ENCODE measurements around the gene SCFD2. TPM values are rescaled to one million over a fixed set of nuclear protein-coding genes. Genes with fewer than 3 reads are reported as not detected.

SCFD2 gene
- total and polyA plus RNA-seq, 7 donors, result 5.8 to 13.3 (median 11.2) TPM

DNA sequence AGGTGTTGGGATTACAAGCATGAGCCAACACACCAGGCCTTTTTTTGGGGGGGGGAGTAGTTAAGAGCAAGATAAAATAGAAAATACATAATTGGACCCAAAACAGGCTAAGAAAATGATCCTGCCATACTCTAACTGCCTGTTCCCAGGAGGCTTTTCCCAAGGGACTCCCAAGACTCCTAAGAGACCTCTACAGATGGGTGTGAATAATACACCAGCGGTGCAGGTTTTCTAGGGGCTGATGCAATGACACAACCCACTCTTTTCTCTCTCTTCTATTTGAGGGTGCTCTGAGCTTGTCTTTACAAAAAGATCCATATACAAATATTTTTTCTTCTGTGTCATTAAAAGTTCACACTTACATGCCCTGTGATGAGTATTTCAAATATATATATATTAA is 386.8 kb downstream of the SCFD2 start:
- ATAC-seq (no peak), DNase-seq (no peak)
- H3K36me3 ChIP-seq (ENCODE audit: insufficient read depth in 1 of 2, low read depth in 1 of 2), result no peaks in the 10 kb centered on the region
- H3K4me3 ChIP-seq, result no peak overlapping the region
- no peaks in the 10 kb centered on the region for H3K27me3 ChIP-seq (ENCODE audit: insufficient read depth in 3 of 3, low read length in 2 of 3)
- WGBS, 3 donors, result 90 to 100% (median 95%) methylated on average over 1 of the region's 1 CpG
- no peaks in the 10 kb centered on the region for H3K9me3 ChIP-seq
- H3K27ac ChIP-seq, result no peak overlapping the region
- H3K4me1 ChIP-seq, result no peaks in the 10 kb centered on the region
- intact Hi-C loops (cut with DNase I), result no loop called here
- TF ChIP-seq, protein P1, sequence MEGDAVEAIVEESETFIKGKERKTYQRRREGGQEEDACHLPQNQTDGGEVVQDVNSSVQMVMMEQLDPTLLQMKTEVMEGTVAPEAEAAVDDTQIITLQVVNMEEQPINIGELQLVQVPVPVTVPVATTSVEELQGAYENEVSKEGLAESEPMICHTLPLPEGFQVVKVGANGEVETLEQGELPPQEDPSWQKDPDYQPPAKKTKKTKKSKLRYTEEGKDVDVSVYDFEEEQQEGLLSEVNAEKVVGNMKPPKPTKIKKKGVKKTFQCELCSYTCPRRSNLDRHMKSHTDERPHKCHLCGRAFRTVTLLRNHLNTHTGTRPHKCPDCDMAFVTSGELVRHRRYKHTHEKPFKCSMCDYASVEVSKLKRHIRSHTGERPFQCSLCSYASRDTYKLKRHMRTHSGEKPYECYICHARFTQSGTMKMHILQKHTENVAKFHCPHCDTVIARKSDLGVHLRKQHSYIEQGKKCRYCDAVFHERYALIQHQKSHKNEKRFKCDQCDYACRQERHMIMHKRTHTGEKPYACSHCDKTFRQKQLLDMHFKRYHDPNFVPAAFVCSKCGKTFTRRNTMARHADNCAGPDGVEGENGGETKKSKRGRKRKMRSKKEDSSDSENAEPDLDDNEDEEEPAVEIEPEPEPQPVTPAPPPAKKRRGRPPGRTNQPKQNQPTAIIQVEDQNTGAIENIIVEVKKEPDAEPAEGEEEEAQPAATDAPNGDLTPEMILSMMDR (IDR thresholded peaks at IDR 0.05), result no peak

DNA sequence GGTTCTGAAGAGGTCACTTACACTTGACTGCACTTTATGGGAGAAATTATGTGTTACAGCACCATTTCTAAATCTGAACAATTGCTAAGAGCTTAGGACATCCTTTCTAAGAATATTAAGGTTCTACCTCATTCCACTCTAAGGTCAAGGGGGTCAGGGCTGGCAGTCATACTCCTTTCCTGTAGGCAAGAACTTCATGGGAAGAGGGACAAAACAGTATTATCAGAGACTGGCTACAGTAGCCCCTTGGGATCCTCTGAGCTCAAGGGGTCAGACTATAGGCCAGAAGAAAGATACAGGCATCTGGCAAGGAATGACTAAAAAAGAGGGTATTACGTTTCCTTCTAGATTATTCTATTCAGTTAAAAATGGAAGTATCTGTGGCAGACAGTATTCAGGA is 388.6 kb downstream of the SCFD2 start:
- ATAC-seq (no peak), DNase-seq (no peak)
- Histone ChIP-seq H3K27me3 (ENCODE audit: insufficient read depth in 3 of 3, low read length in 2 of 3) (no peaks in the 10 kb centered on the region), H3K36me3 (ENCODE audit: insufficient read depth in 1 of 2, low read depth in 1 of 2) (no peaks in the 10 kb centered on the region), H3K9me3 (no peaks in the 10 kb centered on the region), H3K4me1 (no peaks in the 10 kb centered on the region), H3K27ac (no peak overlapping the region), H3K4me3 (no peak overlapping the region)
- 81 to 88% (median 82%) methylated on average over 1 of the region's 1 CpG for WGBS, 3 donors
- TF ChIP-seq, protein P1 (IDR thresholded peaks at IDR 0.05), result no peak
- intact Hi-C loops (cut with DNase I), result no loop called here

DNA sequence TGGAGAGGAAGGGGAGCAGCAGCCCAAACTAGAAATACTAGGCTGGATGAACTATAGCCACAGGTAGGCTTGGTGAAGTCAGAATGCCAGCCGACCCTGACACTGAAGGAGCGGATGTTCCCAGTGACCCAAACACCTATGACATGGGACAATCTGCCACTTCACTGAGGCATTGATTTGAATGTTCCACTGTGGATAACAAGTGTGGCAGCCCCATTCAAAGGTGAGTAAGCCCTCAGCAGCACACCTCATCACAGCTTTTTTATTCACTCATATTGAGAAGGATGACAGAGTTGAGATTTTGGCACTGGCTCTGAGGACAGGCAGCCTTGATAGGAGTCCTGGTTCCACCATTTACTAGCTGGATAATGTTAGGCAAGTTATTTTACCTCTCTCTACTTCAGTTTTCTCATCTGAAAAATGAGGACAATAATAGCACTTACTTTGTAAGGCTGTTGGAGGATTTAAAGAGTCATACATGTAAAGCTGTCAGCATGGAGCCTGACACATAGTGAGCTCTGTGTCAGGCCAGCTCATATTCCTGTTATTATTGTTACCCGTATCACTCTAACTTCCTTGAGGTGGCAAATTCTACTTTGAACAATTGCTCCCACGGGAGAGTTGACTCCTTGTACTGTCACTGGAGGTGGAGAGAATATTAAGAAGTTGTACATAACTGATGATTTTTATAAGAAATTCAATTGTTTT is 389.2 kb downstream of the SCFD2 start:
- Histone ChIP-seq H3K9me3 (no peaks in the 10 kb centered on the region), H3K4me1 (no peaks in the 10 kb centered on the region), H3K27me3 (ENCODE audit: insufficient read depth in 3 of 3, low read length in 2 of 3) (no peaks in the 10 kb centered on the region), H3K27ac (no peak overlapping the region), H3K36me3 (ENCODE audit: insufficient read depth in 1 of 2, low read depth in 1 of 2) (no peaks in the 10 kb centered on the region), H3K4me3 (no peak overlapping the region)
- DNase-seq (no peak), ATAC-seq (no peak)
- WGBS, 3 donors, result 71 to 86% (median 75%) methylated on average over 4 of the region's 4 CpGs
- intact Hi-C loops (cut with DNase I), result no loop called here
- TF ChIP-seq, protein P1 (IDR thresholded peaks at IDR 0.05), result no peak

DNA sequence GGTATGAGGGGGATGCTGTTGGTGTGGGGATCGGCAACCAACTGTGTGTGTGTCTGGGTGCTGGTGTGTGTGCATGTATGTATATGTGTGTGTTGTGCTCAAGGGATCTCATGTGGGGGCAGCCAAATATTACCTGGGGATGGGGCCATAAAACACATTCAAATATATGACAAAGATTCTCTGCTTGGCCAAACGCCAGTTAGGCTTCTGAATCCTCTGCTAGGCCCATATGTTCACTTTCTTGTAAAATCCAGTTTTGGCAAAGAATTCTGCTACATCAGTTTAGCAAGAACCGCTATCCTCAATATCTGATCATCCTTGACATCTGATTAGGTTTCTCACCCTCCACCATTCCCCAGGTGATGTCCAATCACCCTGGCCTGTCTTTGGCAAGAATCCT is 397.2 kb downstream of the SCFD2 start:
- intact Hi-C loops (cut with DNase I), result no loop called here
- TF ChIP-seq, protein P1 (IDR thresholded peaks at IDR 0.05), result no peak
- WGBS, 3 donors, result 92 to 95% (median 94%) methylated on average over 3 of the region's 3 CpGs

DNA sequence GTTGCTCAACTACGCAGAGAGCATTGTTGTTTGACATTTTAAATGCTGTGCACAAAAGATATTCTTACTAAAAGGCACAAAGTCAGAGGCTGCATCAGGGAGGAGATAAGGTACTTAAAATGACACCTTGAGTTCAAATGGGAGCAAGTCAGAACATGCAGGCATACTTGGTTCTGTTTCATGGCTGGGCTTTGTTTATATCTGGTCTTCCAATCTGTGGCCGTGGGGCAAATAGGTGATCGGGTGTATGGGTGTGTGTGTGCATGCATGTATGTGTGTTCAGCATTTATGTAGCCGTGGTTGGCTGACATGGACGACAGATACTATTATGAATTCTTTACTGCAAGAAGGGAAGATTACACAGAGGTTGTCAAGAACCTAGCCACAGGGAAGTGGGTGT is 397.6 kb downstream of the SCFD2 start:
- Histone ChIP-seq H3K36me3 (ENCODE audit: insufficient read depth in 1 of 2, low read depth in 1 of 2) (no peaks in the 10 kb centered on the region), H3K9me3 (no peaks in the 10 kb centered on the region), H3K4me1 (no peaks in the 10 kb centered on the region), H3K4me3 (no peak overlapping the region), H3K27me3 (ENCODE audit: insufficient read depth in 3 of 3, low read length in 2 of 3) (no peaks in the 10 kb centered on the region), H3K27ac (no peak overlapping the region)
- TF ChIP-seq, protein P1 (IDR thresholded peaks at IDR 0.05), result no peak
- intact Hi-C loops (cut with DNase I), result no loop called here
- DNase-seq, result no peak
- no peak for ATAC-seq
- 85 to 99% (median 96%) methylated on average over 5 of the region's 5 CpGs for WGBS, 3 donors

More for the DNA sequence above, 397.2 kb downstream of the SCFD2 start:
- Histone ChIP-seq H3K27ac (no peak overlapping the region), H3K4me3 (no peak overlapping the region), H3K4me1 (no peaks in the 10 kb centered on the region), H3K27me3 (ENCODE audit: insufficient read depth in 3 of 3, low read length in 2 of 3) (no peaks in the 10 kb centered on the region), H3K36me3 (ENCODE audit: insufficient read depth in 1 of 2, low read depth in 1 of 2) (no peaks in the 10 kb centered on the region), H3K9me3 (no peaks in the 10 kb centered on the region)
- DNase-seq, result no peak
- no peak for ATAC-seq
